Fibroblast of skin of scalp (primary cell): ENCODE measurements around the gene KIF13A.

Experiments used
- DNase-seq: peaks from one replicate; pipeline ENCODE4 v3.0.0-alpha.2; 2013

The KIF13A gene

GRCh38 chr6:17714879-17715851 lies 272.3 kb downstream of the KIF13A start:
- peak; percentile 92 for DNase-seq

DNA sequence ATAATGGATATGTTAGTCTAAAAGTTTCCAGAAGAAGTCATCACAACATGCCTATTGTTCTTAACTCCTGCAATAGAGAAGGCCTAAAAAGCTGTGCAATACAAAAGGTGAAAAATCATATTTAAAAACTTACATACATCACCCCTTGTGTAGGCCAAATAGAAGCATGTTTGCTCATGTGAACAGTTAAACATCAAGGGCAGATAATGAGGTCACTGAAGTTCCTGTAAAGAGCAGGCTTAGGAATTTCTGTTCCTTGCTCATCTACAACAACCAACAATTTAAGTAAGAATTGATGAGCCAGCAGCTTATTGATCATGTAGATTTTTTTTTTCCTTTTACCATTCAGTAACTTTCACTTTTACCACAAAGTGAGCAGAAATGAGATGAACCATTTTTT lies 273.3 kb downstream of the KIF13A start:
- DNase-seq, result no peak

DNA sequence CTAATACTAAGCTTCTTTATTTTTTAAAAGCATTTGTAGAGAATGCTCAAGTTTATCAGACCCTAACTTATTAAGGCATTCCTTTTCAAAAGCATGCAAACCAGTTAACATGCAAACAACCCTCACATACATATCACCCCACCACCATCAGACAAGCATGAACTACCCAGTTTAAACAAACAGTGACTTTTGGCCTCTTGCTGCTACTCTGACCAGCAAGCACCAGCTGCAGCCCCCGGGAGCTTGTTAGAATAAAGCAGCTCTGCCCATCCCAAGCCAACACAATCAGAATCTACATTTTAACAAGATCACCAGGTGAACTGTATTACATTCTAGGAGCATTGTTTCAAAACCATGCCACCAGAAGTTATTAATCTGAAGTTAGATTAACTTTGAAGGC lies 274.9 kb downstream of the KIF13A start:
- no peak for DNase-seq

- DNase-seq, result no peak
Measured at GRCh38 chr6:17710331-17710730, 277.1 kb downstream of the KIF13A start.

DNA sequence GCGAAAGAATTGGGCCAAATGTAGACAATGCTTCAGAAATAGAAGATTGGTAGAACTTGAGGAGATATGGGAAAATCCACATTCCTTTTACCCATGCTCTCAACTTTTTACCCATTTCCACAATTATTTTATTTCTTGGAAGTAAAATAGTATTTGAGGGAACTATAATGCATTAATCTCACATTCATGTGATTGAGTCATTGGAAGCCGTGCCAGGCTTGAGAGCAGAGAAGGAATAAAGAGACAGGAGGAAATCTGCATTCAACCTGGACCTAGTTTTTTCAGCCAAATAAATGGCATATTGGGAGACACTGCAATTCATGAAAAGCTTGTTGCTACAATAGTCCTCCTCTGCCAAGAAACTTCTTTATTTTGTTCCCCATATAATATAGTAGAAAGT lies 278.0 kb downstream of the KIF13A start:
- DNase-seq, result no peak
